Fibroblast of skin of back (primary cell): ENCODE data around the gene SLC7A6.
"Not testable (repeated sequence)": the region's sequence is repeated elsewhere in the genome, so short reads cannot be mapped to it uniquely, and the experiment has no call there.

Experiments
- DNase-seq: peaks from one replicate; pipeline ENCODE4 v3.0.0-alpha.2; 2013

SLC7A6 gene

DNA sequence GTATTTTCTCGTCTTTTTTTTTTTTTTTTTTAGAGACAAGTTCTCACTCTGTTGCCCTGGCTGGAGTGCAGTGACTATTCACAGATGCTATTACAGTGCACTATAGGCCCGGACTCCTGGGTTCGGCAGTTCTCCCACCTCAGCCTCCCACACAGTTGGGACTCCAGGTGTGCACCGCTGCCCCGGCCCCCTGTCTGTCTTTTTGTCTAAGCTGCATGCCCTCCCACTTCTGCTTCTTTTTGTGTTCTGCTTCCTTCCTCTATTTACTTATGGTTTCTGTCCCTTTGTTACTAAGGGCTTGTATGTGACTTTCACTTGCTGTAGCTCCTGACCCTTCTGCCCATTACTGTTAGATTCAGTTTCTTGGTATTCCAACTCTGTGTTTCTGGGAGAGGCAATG, 20.5 kb downstream of the SLC7A6 start:
- no peak for DNase-seq

DNA sequence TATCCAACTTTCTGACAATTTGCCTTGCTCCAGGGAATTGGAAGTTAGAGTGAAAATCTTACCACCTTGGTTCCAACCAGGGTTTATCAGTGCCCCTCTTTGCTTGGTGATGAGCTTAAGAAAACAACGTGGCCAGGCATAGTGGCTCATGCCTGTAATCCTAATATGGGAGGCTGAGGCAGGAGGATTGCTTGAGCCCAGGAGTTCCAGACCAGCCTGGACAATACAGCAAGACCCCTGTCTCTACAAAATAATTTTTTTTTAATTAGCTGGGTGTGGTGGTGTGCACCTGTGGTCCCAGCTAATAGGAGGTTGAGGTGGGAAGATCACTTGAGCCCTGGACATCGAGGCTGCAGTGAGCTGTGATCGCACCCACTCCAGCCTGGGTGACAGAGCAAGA, 21.4 kb downstream of the SLC7A6 start:
- DNase-seq: no peak

DNA sequence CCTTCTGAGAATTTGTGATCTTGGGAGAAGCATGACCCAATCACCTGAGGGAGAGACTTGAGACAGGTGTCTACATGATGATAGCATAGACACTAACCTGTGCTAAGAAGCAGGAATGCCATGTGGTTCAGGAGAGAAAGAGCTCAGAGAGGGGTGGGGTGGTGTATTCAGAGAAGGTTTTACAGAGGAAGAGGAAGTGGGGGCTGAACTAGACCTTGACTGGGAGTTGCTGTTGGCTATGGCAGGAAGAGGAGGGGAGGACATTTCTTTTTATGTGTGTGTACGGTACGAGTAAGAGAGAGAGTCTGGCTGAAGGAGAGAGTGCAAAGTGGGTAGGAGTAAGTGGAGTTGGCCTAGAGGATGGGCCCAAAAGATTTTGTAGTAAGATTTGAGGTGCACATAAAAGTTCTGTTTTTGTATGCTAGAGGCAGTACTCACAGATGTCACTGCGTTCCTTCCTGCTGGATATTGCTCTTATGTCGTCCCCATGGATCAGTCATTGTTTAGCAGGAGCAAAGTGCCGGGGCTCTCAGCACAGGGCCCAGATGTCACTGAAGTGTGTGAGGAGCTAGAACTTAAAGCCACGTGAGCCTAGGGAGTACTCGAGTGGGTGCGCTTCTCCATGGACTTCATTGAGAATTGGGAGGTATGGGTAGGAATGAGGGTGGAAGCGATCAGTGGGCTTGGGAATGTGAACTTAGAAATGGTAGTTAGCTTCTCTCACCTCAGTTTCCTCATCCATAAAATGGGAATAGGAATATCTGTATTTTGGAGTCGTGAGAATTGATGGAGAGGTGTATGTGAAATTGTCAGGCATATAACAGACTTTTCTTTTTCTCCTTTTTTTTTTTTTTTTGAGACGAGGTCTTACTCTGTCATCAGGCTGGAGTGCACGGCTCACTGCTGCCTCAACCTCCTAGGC, 22.1 kb downstream of the SLC7A6 start:
- no peak for DNase-seq

DNA sequence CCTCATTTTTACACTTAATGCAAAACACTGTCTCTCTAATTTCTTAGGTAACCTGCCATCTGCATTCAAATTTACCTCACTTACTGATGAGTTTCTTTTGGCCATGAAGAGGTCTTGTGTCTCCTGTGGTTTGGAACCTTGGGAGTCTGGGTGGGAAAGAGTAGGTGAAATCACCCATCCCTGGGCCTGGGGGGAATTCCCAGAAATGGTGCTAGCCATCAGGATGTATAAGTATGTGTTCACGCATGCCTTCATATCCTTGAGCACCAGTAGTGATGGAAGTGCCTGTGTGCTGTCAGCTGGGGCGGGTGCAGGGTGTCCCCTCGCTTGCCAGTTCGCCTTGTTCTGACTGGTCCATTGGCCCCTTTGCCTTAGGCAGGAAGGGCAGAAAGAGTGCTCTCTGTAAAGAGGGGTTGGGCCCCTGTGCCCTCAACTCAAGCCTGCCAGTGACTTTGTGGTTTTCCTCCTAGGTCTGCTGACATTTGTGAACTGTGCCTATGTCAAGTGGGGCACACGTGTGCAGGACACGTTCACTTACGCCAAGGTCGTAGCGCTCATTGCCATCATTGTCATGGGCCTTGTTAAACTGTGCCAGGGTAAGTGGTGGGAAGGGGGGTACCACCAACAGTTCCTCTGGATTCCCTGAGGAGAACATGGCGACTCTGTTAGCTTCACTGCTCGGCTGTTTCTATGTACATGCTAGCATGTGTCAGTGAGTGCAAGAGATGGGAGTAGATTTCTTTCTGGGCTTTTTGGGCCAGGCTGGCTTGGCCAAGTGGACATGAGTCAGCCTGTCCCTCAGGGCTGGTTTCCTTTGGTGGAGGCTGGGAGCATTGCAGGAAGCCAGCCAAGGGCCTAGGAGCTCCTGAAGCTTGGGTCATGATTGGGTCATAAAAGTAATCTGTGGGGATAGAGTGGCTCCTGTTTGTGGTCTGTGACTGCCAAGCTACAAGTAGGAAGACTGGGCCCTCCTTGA, 23.2 kb downstream of the SLC7A6 start:
- DNase-seq: peak; percentile 73

GRCh38 chr16:68288252-68288650, 23.9 kb downstream of the SLC7A6 start:
- DNase-seq: no peak

DNA sequence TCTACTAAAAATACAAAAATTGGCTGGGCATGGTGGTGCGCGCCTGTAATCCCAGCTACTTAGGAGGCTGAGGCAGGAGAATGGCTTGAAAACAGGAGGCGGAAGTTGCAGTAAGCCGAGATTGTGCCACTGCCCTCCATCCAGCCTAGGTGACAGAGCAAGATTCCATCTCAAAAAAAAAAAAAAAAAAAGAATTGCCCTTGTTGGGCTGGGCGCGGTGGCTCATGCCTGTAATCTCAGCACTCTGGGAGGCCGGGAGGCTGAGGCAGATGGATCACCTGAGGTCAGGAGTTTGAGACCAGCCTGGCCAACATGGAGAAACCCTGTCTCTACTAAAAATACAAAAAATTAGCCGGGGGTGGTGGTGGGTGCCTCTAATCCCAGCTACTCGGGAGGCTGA, 24.5 kb downstream of the SLC7A6 start:
- not testable (repeated sequence) for DNase-seq

DNA sequence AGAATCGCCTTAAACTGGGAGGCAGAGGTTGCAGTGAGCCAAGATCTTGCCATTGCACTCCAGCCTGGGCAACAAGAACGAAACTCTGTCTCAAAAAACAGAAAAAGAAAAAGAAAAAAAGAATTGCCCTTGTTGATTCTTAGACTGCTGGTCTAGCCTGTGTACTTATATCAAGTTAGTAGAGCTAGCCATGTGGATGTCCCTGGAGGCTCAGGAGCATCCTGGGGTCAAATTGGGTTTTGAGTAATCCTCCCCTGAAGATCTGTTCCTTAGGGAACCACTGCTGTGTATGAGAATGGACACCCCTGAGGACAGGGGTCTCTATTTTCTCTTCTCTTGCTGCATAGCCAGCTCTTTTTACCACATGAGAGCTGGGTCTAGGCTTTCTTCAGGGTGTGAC, 24.9 kb downstream of the SLC7A6 start:
- DNase-seq: no peak

DNA sequence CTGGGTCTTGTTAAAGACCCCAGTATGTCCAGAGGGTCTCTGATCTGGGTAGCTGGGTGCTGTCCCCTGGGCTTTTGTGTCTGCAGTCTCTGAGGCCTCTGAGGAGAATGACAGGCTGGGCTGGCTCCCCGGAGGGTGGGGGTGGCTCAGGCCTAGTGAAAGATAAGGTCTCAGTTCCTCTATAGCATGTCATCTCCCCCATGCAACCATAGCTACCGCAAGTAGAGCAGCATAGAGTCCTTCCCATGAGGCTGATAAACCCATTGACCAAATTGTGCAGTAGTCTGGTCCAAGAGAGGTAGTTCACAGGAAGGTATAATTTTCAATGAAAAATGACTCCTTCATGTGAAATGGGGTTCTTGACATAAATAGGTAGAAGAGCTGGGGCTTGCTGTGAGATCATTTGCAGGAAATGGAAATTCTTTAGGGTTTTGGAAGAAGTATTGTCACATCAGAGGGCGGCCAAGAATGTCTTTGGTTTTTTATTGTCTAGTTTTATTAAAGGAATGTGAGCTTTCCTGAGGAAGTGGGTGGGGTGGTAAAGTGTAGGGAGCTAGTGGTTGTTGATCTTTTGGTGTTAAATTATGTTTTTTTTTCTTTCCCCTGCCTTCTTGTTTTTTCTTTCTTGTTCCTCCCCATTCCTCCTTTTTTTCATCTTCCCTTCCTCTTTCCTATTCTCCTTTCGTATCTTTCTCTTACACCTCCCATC, 25.4 kb downstream of the SLC7A6 start:
- peak; percentile 61 for DNase-seq

DNA sequence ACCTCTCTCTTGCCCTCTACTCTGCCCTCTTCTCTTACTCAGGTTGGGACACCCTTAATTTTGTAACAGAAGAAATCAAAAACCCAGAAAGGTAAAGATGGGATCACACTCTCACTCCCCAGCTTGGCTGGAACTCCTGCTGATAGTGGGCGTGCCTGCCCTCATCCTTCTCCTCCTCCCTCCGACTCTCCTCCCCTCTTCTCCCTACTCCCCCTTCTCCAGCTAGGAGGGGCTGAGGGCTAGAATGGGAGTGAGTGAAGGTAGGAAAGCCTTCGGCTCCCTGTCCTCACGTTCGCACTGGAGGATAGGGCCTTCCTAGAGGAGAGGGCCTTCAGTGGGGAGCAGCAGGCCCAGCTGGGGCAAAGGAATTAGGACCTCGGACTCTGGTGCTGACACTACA, 26.1 kb downstream of the SLC7A6 start:
- DNase-seq: no peak

DNA sequence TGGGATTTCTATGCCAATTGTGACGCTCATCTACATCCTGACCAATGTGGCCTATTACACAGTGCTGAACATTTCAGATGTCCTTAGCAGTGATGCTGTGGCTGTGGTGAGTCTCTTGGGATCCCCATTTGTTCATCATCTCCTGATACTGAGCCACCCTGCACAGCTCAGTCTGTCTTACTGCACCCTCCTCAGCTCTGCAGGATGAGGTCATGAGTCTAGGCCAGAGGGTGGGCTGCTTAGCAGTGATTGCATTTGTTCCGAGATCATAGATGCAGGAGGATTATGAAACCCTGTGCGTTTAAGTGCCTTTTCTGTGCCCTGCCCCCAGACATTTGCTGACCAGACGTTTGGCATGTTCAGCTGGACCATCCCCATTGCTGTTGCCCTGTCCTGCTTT, 26.9 kb downstream of the SLC7A6 start:
- DNase-seq: no peak

DNA sequence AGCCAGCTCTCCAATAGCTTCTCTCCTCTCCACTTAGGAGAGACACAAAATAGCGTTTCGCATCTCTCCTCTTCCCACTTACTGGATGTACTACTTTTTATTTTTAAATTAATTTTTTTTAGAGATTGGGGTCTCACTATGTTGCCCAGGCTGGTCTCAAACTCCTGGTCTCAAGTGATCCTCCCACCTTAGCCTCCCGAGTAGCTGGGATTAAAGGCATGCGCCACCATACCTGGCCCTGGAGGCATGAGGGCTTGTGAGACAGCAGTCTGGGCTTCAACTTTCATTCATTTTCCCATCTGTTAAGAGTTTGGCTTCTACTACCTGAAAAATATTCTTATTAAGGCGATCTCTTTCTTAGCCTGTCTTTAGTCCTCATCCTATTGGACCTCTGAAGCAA, 28.1 kb downstream of the SLC7A6 start:
- DNase-seq: no peak

DNA sequence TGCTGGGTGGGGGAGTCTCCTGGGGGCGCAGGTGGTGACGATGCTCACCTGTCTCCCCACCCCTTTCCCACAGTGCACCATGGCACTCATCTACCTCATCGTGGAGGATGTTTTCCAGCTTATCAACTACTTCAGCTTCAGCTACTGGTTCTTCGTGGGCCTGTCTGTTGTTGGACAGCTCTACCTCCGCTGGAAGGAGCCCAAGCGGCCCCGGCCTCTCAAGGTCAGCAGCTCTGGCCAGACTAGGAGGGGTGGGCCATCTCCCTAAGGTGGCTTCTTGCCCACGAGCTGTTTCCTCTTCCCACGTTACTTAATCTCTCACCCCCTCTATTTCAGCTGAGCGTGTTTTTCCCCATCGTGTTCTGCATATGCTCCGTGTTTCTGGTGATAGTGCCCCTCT, 32.0 kb downstream of the SLC7A6 start:
- no peak for DNase-seq

DNA sequence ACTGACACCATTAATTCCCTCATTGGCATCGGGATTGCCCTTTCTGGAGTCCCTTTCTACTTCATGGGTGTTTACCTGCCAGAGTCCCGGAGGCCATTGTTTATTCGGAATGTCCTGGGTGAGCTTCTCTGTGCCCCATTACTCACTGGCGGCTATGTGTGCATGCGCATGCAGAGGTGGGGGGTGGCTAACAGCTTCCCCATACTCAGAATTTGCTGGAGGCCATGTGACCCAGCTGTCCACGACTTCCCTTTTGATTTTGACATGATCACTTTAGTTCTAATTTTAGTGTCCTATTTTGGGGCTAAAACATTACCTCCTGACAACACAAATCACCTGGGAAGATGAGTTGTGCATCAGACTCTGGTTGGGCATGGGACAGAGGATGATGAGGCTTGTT, 32.4 kb downstream of the SLC7A6 start:
- DNase-seq: no peak

- DNase-seq: no peak
These were observed 33.6 kb downstream of the SLC7A6 start for GRCh38 chr16:68297908-68298307.

DNA sequence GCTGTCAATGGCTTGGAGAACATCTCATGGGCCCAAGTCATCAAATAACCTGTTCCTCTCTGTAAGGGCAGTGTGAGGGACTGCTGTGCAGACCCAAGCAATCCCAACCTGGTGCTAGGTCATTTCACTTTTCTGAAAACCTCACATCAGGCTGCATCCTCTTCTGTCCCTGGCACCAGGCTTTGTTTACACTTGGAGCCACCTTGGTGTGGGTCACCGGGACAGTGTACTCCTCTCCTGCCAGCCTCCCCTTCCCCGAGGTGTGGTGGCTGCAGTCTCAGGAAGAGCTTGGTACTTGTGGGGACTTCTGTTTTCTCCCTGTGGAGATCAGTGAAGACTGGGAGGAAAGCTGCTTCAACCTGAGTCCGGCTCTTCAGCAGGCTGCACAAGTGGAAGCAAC, 34.0 kb downstream of the SLC7A6 start:
- no peak for DNase-seq

GRCh38 chr16:68298907-68299561, 34.7 kb downstream of the SLC7A6 start:
- peak; percentile 83 for DNase-seq

GRCh38 chr16:68299571-68300453, 35.5 kb downstream of the SLC7A6 start:
- DNase-seq: no peak

DNA sequence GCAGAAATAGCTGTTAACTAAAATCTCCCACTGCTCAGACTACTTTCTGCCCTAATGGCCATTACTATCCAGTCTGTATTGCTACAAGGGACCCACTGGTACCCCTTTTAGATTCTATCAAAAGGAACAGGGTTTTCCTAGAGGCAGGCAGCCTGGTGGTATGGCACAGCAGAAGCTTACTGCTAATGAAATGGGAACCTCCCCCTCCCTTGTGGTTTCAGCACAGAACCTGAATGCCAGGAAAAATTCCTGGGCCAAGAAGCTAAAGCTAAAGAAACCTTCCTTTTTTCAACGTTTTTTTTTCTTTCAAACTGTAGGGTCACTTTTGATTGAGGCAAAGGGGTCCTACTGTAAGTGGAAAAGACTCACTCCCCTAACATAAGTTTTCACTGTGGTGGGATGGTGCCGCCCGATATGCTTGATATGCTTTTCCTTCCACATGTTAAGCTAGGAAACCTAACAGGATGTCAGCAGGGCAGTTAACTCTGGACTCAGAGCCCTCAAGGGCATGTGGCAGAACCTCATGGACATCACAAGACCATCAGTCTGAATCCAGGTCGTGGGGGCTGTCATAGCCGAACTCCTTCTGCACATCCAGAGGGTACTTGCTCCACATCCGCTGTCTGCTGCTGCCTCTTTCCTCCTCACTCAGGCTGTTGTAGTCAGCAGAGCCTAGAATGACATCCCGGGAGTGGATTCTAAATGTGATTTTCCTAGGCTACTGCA, 36.6 kb downstream of the SLC7A6 start:
- no peak for DNase-seq

- no peak for DNase-seq
These were observed 42.3 kb downstream of the SLC7A6 start for GRCh38 chr16:68306633-68307032.

GRCh38 chr16:68309799-68310198, 45.5 kb downstream of the SLC7A6 start:
- no peak for DNase-seq

- DNase-seq: no peak
These were observed 46.1 kb downstream of the SLC7A6 start for GRCh38 chr16:68310437-68310773.
